BE2C (cell line): ENCODE measurements around the gene ZNF148.

ENCODE experiments used
- DNase-seq: peaks from one replicate; pipeline ENCODE4 v3.0.0-alpha.2; 2020
- H3K27me3 ChIP-seq: fragments of 250-450 bp; sonication (Bioruptor Pico); 2 replicates; pipeline ENCODE4 v1.5.1; 2020; ENCODE audit warnings: mild to moderate bottlenecking
- H3K36me3 ChIP-seq: fragments of 250-450 bp; sonication (Bioruptor Pico); 2 replicates; pipeline ENCODE4 v1.5.1; 2020; ENCODE audit warnings: mild to moderate bottlenecking
- H3K4me1 ChIP-seq: fragments of 250-450 bp; sonication (Bioruptor Pico); 2 replicates; pipeline ENCODE4 v1.5.1; 2020
- H3K4me3 ChIP-seq: 2 replicates; pipeline ENCODE4 v1.5.1; 2011; ENCODE audit warnings: low read depth, low read length
- H3K9me3 ChIP-seq: fragments of 250-450 bp; sonication (Bioruptor Pico); 2 replicates; pipeline ENCODE4 v1.5.1; 2020
- TF ChIP-seq, protein P1 (sequence below): IDR thresholded peaks from 2 replicates; pipeline ENCODE4 v1.5.1; 2012; ENCODE audit warnings: mild to moderate bottlenecking, low read depth, low read length

The ZNF148 gene

DNA sequence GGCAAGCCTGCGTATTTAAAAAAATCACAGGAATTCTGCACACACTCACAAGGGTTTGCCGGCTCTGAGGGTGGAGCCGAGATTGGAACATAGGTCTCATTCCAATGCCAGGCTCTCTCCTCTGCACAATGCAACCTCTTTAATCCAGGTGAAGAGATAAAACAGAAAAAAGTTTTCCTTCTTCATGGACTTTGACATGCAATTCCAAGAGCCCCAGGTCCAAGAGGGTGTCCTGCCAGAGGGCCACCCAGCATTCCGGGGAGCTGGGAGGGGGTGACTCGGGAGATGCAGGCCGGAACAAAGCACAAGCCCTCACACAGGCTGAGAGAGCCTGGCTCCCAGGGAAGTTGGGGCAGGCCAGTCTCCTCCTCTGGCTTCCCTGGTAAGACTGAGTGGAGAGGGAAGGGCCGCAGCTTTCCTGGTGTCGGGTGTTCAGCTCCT is 155.8 kb downstream of the ZNF148 start:
- Histone ChIP-seq H3K4me1 (no peaks in the 10 kb centered on the region), H3K36me3 (no peaks in the 10 kb centered on the region), H3K27me3 (no peaks in the 10 kb centered on the region), H3K4me3 (no peak overlapping the region), H3K9me3 (no peaks in the 10 kb centered on the region)
- no peak for DNase-seq
- TF ChIP-seq, protein P1, sequence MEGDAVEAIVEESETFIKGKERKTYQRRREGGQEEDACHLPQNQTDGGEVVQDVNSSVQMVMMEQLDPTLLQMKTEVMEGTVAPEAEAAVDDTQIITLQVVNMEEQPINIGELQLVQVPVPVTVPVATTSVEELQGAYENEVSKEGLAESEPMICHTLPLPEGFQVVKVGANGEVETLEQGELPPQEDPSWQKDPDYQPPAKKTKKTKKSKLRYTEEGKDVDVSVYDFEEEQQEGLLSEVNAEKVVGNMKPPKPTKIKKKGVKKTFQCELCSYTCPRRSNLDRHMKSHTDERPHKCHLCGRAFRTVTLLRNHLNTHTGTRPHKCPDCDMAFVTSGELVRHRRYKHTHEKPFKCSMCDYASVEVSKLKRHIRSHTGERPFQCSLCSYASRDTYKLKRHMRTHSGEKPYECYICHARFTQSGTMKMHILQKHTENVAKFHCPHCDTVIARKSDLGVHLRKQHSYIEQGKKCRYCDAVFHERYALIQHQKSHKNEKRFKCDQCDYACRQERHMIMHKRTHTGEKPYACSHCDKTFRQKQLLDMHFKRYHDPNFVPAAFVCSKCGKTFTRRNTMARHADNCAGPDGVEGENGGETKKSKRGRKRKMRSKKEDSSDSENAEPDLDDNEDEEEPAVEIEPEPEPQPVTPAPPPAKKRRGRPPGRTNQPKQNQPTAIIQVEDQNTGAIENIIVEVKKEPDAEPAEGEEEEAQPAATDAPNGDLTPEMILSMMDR: no peak

DNA sequence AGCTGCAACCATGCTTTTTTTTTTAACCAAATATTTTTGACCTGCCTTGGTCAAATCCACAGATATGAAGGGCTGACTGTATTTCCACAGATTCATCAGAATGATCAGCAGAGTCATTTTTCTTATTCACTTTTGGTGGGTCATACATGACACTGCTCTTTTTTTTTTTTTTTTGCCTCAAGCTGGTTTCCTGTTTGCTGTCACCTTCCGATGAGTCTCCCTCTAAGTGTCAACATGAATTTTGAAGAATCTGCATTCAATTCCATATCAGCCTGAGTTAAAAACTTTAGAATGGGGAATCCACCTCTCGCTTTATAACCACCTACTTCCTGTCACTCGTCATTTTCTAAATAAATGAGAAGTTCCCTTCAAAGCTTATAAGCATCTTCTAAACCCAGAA is 160.4 kb downstream of the ZNF148 start:
- H3K9me3 ChIP-seq: no peaks in the 10 kb centered on the region
- H3K36me3 ChIP-seq: no peaks in the 10 kb centered on the region
- peaks cover 5% of the 10 kb centered on the region; the same call in 1 of the 2 replicates for H3K4me1 ChIP-seq
- DNase-seq: no peak
- TF ChIP-seq, protein P1: no peak
- H3K27me3 ChIP-seq: peaks cover 3% of the 10 kb centered on the region; the same call in 1 of the 2 replicates
- no peak overlapping the region for H3K4me3 ChIP-seq

DNA sequence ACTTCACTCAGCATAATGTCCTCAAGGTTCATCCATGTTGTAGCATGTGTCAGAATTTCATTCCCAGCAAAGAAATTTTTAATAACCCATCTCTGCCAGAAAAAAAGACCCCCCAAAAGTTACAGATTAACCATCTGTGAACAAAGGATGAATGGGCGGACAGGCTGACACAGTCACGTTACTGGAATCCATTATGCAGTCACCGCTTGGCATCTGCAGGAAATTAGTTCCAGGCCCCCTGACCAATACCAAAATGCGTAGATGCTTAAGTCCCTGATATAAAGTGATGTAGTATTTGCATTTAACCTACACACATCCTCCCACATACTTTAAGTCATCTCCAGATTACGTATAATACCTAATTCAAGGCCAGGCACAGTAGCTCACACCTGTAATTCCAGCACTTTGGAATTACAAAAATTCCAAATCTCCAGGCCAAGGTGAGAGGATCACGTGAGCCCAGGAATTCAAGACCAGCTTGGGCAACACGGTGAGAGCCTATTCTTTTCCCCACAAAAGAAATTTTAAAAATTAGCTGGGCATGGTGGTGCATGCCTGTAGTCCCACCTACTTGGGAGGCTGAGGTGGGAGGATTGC is 161.1 kb downstream of the ZNF148 start:
- DNase-seq: no peak
- TF ChIP-seq, protein P1: no peak
- Histone ChIP-seq H3K36me3 (no peaks in the 10 kb centered on the region), H3K4me1 (peaks cover 5% of the 10 kb centered on the region; the same call in 1 of the 2 replicates), H3K9me3 (no peaks in the 10 kb centered on the region), H3K4me3 (no peak overlapping the region), H3K27me3 (peaks cover 3% of the 10 kb centered on the region; the same call in 1 of the 2 replicates)

DNA sequence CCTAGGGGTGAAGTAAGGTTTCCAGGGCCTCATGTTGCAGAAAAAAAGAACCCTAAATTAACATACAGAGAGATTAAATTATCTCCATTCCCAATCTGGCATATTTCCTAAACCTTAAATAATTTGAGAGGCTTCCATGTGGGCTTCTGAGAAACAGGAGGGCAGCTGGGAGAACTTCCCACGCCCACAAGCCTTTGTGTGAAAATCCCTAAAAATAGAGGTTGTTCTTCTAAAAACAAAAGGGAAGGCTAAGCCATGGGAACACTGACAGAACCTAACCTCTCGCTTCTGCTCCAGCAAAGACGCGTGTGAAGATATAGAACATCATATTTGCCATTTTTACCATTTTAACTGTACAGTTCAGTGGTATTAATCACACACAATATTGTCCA is 161.8 kb downstream of the ZNF148 start:
- TF ChIP-seq, protein P1: no peak
- Histone ChIP-seq H3K4me1 (peaks cover 5% of the 10 kb centered on the region; the same call in 1 of the 2 replicates), H3K27me3 (peaks cover 3% of the 10 kb centered on the region; the same call in 1 of the 2 replicates), H3K36me3 (no peaks in the 10 kb centered on the region), H3K4me3 (no peak overlapping the region), H3K9me3 (no peaks in the 10 kb centered on the region)
- DNase-seq: no peak

DNA sequence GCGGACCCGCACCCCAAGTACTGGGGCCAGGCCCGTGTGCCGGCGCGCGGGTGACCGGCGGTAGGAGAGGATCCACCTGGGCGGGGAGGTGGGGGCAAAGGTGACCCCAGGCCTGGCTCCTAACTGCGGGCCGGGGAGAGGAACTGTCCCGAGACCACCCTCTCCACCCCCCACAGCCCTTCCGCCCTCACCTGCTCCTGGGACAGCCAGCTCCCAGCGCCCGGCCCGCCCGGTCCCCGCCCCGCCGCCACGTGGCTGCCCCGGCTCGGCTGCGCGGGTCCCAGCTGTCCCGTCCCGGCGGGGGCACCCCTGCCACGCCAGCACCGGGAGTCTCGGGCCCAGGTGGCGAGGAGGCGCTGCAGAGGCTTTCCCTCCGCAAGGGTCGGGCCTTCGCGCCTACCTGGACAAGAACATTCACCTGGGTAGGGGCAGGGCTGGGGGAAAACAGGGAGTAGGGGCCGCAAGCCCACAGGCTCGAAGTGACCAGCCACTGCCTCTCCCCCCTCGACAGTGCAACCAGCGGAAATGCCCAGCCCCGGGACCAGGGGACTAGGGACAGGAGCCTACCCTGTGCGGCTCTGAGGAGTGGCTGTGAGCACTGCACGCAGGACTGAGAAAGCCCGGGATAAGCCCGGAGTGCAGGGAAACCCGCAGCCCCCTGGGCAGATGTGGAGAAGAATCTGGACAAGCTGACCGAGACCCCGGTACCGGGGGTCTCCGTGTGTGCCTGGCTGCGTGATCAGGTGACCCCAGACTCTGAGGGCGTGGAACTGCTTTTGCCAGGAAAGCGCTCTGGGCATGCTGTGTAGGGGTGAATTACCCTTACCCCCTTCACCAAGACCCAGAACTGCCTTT is 162.4 kb downstream of the ZNF148 start, which contains the start of gene SLC12A8:
SLC12A8 (minus strand) TSS at position 240 of the 855 bp plus-strand sequence. CDS start 1,399 bp downstream, outside the sequence.
- no peaks in the 10 kb centered on the region for H3K9me3 ChIP-seq
- H3K4me3 ChIP-seq: peak within 1 kb of the TSS; percentile 76
- H3K4me1 ChIP-seq: peaks cover 5% of the 10 kb centered on the region; the same call in 1 of the 2 replicates
- peak; percentile 24 for DNase-seq
- peaks cover 3% of the 10 kb centered on the region; the same call in 1 of the 2 replicates for H3K27me3 ChIP-seq
- H3K36me3 ChIP-seq: no peaks in the 10 kb centered on the region
- TF ChIP-seq, protein P1: no peak
